GM10248 (cell line): ENCODE measurements around the gene STXBP4.

ENCODE experiments used
- CTCF ChIA-PET: fragments of 300-600 bp; sonication (Branson Sonifier 250); formaldehyde crosslinking; extraction: SDS; loops from one replicate; lab custom pipeline; 2021; ENCODE audit warnings: antibody characterized with exemption; lab: Yijun Ruan, JAX
- POLR2A ChIA-PET: fragments of 350-650 bp; sonication (Branson Sonifier 250); formaldehyde crosslinking; extraction: SDS; loops from one replicate; lab custom pipeline; 2020; ENCODE audit warnings: antibody characterized with exemption; lab: Yijun Ruan, JAX
- DNase-seq: peaks from one replicate; pipeline ENCODE4 v3.0.0; 2012; ENCODE audit errors: extremely low spot score
- TF ChIP-seq, protein P1 (sequence below): IDR thresholded peaks from 2 replicates; pipeline ENCODE4 v1.5.1; 2012; ENCODE audit warnings: mild to moderate bottlenecking, low read depth; ENCODE audit errors: extremely low read depth, missing control alignments, control extremely low read depth

Gene STXBP4

DNA sequence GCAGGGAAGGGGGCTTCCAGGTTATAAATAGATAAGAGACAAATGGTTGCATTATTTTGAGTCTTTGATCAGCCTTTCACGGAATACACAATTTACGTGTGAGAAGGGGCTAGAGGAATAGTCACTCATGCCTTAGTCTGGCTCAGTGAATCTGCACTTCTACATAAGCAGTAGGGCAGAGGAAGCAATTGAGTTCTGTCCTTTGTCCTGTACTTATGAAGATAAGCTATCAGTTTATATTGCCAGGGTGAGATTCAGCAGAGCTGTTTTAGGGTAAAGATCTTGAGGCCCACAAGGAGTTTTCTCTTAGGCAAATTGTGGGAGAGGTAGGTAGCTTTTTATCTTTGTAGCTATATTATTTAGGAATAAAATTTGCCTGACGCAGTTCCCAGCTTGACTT is 34.6 kb upstream of the STXBP4 start:
- POLR2A ChIA-PET: no interaction called here
- CTCF ChIA-PET: interaction anchor here (0.7 to 1.2 kb wide), 2 partner anchors 9 to 16 kb away, joined by 3 read pairs; no protein-coding TSS in a partner anchor

DNA sequence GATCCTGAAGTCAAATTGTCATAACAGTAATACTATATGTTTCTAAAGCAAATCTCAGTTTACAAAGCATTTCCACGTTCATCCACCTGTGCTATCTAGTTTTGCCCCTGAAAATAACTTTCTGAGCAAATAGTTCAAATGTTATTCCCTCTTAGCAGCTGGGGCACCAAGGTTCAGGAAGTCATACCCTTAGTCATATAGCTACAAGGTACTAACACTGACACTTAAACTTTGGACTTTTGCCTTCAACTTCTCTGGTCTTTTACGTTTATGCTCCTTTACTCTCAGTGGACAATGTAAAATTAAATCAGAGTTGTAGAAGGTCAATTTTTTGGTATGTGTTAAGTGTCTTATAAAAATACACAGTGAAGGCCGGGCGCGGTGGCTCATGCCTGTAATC is 33.1 kb upstream of the STXBP4 start:
- TF ChIP-seq, protein P1, sequence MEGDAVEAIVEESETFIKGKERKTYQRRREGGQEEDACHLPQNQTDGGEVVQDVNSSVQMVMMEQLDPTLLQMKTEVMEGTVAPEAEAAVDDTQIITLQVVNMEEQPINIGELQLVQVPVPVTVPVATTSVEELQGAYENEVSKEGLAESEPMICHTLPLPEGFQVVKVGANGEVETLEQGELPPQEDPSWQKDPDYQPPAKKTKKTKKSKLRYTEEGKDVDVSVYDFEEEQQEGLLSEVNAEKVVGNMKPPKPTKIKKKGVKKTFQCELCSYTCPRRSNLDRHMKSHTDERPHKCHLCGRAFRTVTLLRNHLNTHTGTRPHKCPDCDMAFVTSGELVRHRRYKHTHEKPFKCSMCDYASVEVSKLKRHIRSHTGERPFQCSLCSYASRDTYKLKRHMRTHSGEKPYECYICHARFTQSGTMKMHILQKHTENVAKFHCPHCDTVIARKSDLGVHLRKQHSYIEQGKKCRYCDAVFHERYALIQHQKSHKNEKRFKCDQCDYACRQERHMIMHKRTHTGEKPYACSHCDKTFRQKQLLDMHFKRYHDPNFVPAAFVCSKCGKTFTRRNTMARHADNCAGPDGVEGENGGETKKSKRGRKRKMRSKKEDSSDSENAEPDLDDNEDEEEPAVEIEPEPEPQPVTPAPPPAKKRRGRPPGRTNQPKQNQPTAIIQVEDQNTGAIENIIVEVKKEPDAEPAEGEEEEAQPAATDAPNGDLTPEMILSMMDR: no peak
- POLR2A ChIA-PET: no interaction called here
- CTCF ChIA-PET: no interaction called here
- DNase-seq: no peak

More for the DNA sequence above, 34.6 kb upstream of the STXBP4 start:
- DNase-seq: no peak
- TF ChIP-seq, protein P1: no peak

DNA sequence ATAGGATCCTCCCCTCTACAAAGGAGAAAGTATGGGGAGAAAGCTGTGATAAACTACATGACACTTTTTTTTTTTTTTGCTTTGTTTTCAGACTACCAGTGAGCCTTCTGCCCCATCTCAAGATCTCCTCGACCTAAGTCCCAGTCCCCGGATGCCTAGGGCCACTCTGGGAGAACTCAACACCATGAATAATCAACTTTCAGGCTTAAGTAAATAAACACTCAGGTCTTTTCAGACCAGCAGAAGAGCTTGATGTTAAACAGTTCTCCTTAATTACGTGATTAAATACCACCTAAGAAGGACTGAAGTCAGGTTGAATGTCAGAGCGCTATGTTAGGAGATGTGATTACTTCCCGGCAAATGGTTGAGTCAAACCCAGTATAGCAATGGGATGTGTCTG is 31.5 kb upstream of the STXBP4 start:
- TF ChIP-seq, protein P1: no peak
- ChIA-PET CTCF (no interaction called here), POLR2A (no interaction called here)
- no peak for DNase-seq

DNA sequence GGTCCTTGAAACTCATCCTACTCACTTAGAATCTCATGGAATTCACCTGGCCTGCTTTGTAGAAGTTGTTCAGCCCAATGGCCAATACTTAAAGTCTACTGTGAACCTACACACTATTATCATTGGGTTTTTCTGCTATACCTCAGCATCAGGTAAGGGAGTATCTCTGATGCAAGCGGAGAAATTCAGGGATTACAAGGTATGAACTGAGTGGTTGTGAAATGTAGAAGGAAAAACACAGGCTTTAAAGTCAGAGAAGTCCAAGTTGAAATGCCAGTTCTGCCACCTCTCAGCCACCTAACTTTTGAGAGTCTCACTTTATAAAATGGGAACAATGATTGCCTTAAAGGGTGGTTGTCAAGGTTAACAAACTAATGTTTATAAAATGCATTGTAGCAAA is 31.1 kb upstream of the STXBP4 start:
- POLR2A ChIA-PET: no interaction called here
- TF ChIP-seq, protein P1: no peak
- DNase-seq: no peak
- CTCF ChIA-PET: no interaction called here

DNA sequence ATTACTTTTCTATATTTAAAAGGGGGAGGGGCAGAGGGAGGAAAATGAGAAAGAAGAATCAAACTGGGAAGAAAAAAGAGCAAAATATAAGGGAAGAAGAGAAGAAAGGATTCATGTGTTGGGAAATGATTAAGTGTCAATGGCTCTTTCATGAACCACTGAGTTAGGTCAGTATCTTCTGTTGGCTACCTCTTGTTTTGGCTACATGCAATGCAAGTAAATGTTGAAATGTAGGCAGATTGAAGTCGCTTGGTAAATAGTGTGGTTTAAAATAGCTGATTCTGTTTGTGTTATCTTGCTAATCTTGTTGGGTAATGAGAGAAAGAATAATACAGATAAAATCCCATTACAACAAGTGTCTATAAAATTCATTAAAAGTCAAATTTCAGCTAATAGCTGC is 27.3 kb upstream of the STXBP4 start:
- ChIA-PET CTCF (no interaction called here), POLR2A (no interaction called here)
- TF ChIP-seq, protein P1: no peak
- DNase-seq: no peak

DNA sequence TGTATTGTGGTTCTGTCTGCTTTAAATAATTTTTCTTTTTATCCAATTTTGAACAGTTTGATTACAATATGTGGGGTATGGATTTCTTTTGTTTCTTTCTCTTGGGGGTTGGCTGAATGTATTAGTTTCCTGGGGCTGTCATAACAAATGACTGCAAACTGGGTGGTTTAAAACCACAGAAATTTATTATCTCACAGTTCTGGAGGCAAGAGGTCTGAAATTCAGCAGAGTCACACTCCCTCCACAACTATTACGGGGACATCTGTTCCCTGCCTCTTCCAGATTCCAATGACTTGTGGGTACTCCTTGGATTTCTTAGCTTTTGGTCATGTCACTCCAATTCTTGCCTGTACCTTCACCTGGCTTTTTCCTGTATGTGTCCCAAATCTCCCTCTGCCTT is 23.8 kb upstream of the STXBP4 start:
- no peak for DNase-seq
- TF ChIP-seq, protein P1: no peak
- ChIA-PET POLR2A (no interaction called here), CTCF (no interaction called here)

DNA sequence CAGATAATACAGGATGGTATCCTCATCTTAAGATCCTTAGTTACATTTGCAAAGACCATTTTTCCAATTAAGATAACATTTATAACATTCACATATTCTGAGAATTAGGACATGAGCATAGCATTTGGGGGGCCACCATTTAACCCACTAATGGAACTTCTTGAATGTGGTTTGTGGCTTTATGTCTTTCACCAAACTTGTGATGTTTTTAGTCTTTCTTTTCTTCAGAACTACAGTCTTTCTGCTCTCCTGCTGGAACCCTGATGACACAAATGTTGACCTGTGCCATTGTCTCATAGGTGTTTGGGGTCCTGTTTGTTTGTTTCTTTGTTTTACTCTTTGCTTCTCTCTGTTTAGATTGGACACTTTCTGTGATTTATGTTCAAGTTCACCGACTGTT is 23.3 kb upstream of the STXBP4 start:
- no peak for DNase-seq
- POLR2A ChIA-PET: no interaction called here
- TF ChIP-seq, protein P1: no peak
- CTCF ChIA-PET: interaction anchor here (0.7 kb wide), 1 partner anchor 24 kb away, joined by 3 read pairs; no protein-coding TSS in a partner anchor
